HT1080 (cell line): ENCODE results near the gene KIF6. TPM values are rescaled to one million over a fixed set of nuclear protein-coding genes. Genes with fewer than 3 reads are reported as not detected.
A peak's percentile ranks its signal among the peaks of the same experiment; 100 is the strongest.

Source experiments
- DNase-seq: peaks from one replicate; pipeline ENCODE4 v3.0.0-alpha.2; 2015; ENCODE audit warnings: low read depth
- total RNA-seq: library from RNA; depleted of rRNA; stranded (reverse); fragments of >200 nt; shearing (Covaris generic); gene quantifications from 2 replicates; pipeline ENCODE4 v1.2.3, GENCODE V29; 2014

Gene KIF6
- total RNA-seq, 1 experiment from 2014 or later = 2.9 TPM

GRCh38 chr6:39452306-39453145 is 272.7 kb downstream of the KIF6 start:
- DNase-seq = peak; percentile 75

GRCh38 chr6:39451831-39452230 is 273.4 kb downstream of the KIF6 start:
- DNase-seq = peak; percentile 44

- DNase-seq = no peak
Measured at GRCh38 chr6:39449022-39449421, 276.2 kb downstream of the KIF6 start.

- no peak for DNase-seq
Measured at GRCh38 chr6:39446909-39447308, 278.3 kb downstream of the KIF6 start.

GRCh38 chr6:39445667-39446066 is 279.5 kb downstream of the KIF6 start:
- DNase-seq = no peak

GRCh38 chr6:39444479-39445019 is 280.7 kb downstream of the KIF6 start:
- no peak for DNase-seq

- DNase-seq = no peak
Measured at GRCh38 chr6:39441986-39442385, 283.2 kb downstream of the KIF6 start.

- no peak for DNase-seq
Measured at GRCh38 chr6:39441301-39441700, 283.9 kb downstream of the KIF6 start.

GRCh38 chr6:39440039-39440426 is 285.2 kb downstream of the KIF6 start:
- peak; percentile 89 for DNase-seq

- DNase-seq = no peak
Measured at GRCh38 chr6:39439342-39440038, 285.7 kb downstream of the KIF6 start.

GRCh38 chr6:39433630-39434029 is 291.6 kb downstream of the KIF6 start:
- DNase-seq = no peak

GRCh38 chr6:39432330-39433025 is 292.7 kb downstream of the KIF6 start:
- no peak for DNase-seq

- DNase-seq = peak; percentile 45
Measured at GRCh38 chr6:39430871-39431523, 294.2 kb downstream of the KIF6 start.

GRCh38 chr6:39430446-39430845 is 294.8 kb downstream of the KIF6 start:
- DNase-seq = no peak

- no peak for DNase-seq
Measured at GRCh38 chr6:39428816-39429215, 296.4 kb downstream of the KIF6 start.

GRCh38 chr6:39428152-39428551 is 297.1 kb downstream of the KIF6 start:
- DNase-seq = no peak

GRCh38 chr6:39426073-39426456 is 299.1 kb downstream of the KIF6 start:
- peak; percentile 94 for DNase-seq

- no peak for DNase-seq
Measured at GRCh38 chr6:39425346-39426072, 299.7 kb downstream of the KIF6 start.

GRCh38 chr6:39424831-39425230 is 300.4 kb downstream of the KIF6 start:
- DNase-seq = no peak

GRCh38 chr6:39422238-39422637 is 303.0 kb downstream of the KIF6 start:
- no peak for DNase-seq
